Left lung (tissue), 10 donors: Measurements from ENCODE around the gene RASAL2. TPM values are rescaled to one million over a fixed set of nuclear protein-coding genes. Genes with fewer than 3 reads are reported as not detected.
"Not testable (repeated sequence)": the region's sequence is repeated elsewhere in the genome, so short reads cannot be mapped to it uniquely, and the experiment has no call there.

ENCODE experiments used
- ATAC-seq: fragments of 200-7000 bp; cut with Tn5 transposase; one replicate; pipeline ENCODE4 v1.9.1; 2020; ENCODE audit warnings: moderate library complexity
- DNase-seq, 4 donors: peaks; one replicate each; pipeline ENCODE4 v3.0.0-alpha.2; 2013 to 2020
- H3K27ac ChIP-seq, 2 donors: fragments of 200-600 bp; sonication (generic) in 1 of 2; one replicate each; pipeline versions ENCODE4 v1.5.0 to v1.8.0; 2020 to 2021
- H3K27me3 ChIP-seq, 2 donors: fragments of 200-600 bp; sonication (generic) in 1 of 2; one replicate each; pipeline versions ENCODE4 v1.5.0 to v1.8.0; 2020 to 2021
- H3K36me3 ChIP-seq, 2 donors: fragments of 200-600 bp; sonication (generic) in 1 of 2; one replicate each; pipeline versions ENCODE4 v1.5.0 to v1.8.0; 2020 to 2021
- H3K4me1 ChIP-seq, 2 donors: fragments of 200-600 bp; one replicate each; pipeline ENCODE4 v1.8.0; 2021
- H3K4me3 ChIP-seq, 2 donors: fragments of 200-600 bp; sonication (generic) in 1 of 2; one replicate each; pipeline versions ENCODE4 v1.5.0 to v1.8.0; 2020 to 2021; ENCODE audit warnings: mild to moderate bottlenecking in 1 of 2
- H3K9me3 ChIP-seq, 2 donors: fragments of 200-600 bp; sonication (generic) in 1 of 2; one replicate each; pipeline versions ENCODE4 v1.5.0 to v1.8.0; 2020 to 2021
- intact Hi-C, 2 donors: fragments of 100-400 bp; cut with DNase I; formaldehyde crosslinking; loops; one replicate each; pipeline versions ENCODE4 v1.11.2 to v1.14.2; 2022
- polyA plus RNA-seq, 6 donors: library from polyadenylated mRNA; unstranded; fragments of 120-200 nt; gene quantifications; one replicate each; pipeline ENCODE4 v1.2.1, GENCODE V29; 2013; ENCODE audit not compliant: insufficient read length in 6 of 6
- total RNA-seq, 2 donors: library from RNA; stranded (reverse); fragmentation: NEBNext Ultra II Directional; extraction: Animal tissue kit (Norgen Biotek cat#: 25700); gene quantifications; one replicate each; pipeline ENCODE4 v1.2.1, GENCODE V29; 2021
- TF ChIP-seq, protein P1 (sequence below), 2 donors: fragments of 200-600 bp; sonication (generic) in 1 of 2; IDR thresholded peaks; one replicate each; pipeline versions ENCODE4 v1.5.0 to v1.8.0; 2021; ENCODE audit warnings: antibody characterized with exemption in 2 of 2
- donor health status: DM: no; HTN: yes; CAD: no.
- donor health status: DM: no; HTN: no; CAD: no.

RASAL2 gene
- total and polyA plus RNA-seq, 8 donors, result 26.4 to 35.6 (median 29.5) TPM

DNA sequence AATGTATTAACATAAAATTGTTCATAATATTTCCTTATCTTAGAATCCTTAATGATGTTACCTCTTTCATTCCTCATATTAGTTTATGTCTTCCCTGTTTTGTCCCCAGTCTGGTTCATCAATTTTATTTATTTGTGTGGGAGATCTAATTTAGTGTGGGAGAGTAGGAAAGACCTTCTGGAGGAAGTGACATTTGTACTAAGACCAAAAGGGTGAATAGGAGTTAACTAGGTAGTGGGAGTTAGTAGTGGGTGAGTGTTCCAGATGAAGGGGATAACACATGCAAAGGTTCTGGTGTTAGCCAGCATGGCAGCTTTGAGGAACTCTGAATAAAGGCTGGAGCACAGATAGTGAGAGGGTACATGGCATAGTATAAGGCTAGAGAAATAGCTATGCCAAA, 21.4 kb downstream of the RASAL2 start:
- intact Hi-C loops, result no loop called here
- no peak for DNase-seq
- Histone ChIP-seq H3K4me1 (peaks cover 0 to 6% of the 10 kb centered on the region in 2 donors), H3K27me3 (no peaks in the 10 kb centered on the region), H3K4me3 (no peak overlapping the region), H3K36me3 (no peaks in the 10 kb centered on the region), H3K9me3 (no peaks in the 10 kb centered on the region), H3K27ac (no peak overlapping the region)
- ATAC-seq, result no peak
- TF ChIP-seq, protein P1, sequence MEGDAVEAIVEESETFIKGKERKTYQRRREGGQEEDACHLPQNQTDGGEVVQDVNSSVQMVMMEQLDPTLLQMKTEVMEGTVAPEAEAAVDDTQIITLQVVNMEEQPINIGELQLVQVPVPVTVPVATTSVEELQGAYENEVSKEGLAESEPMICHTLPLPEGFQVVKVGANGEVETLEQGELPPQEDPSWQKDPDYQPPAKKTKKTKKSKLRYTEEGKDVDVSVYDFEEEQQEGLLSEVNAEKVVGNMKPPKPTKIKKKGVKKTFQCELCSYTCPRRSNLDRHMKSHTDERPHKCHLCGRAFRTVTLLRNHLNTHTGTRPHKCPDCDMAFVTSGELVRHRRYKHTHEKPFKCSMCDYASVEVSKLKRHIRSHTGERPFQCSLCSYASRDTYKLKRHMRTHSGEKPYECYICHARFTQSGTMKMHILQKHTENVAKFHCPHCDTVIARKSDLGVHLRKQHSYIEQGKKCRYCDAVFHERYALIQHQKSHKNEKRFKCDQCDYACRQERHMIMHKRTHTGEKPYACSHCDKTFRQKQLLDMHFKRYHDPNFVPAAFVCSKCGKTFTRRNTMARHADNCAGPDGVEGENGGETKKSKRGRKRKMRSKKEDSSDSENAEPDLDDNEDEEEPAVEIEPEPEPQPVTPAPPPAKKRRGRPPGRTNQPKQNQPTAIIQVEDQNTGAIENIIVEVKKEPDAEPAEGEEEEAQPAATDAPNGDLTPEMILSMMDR (IDR thresholded peaks at IDR 0.05), result no peak

GRCh38 chr1:178118524-178118923, 24.6 kb downstream of the RASAL2 start:
- Histone ChIP-seq H3K27ac (no peak overlapping the region), H3K27me3 (no peaks in the 10 kb centered on the region), H3K4me1 (peaks cover 5 to 13% of the 10 kb centered on the region in 2 donors), H3K9me3 (no peaks in the 10 kb centered on the region), H3K36me3 (no peaks in the 10 kb centered on the region), H3K4me3 (no peak overlapping the region)
- ATAC-seq (no peak), DNase-seq (no peak)
- intact Hi-C loops, result no loop called here
- TF ChIP-seq, protein P1 (IDR thresholded peaks at IDR 0.05), result no peak

DNA sequence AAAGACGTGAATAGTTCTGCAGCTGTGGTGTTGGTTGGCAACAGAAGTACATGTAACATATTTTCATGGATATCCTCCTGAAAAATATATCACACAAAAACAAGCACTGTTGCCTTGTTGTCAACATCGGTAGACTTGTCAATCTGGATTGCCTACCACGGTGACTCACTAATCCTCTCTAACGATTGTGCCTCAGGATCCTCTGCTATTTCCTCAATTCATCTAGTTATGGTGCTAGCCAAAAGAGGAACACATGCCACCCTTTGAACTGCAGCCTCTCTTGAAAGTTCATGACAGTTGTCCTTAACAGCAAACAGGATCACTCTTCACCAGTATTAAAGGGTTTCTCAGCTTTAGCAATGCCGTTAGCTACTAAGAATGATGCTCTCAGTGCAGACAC, 25.7 kb downstream of the RASAL2 start:
- Histone ChIP-seq H3K36me3 (no peaks in the 10 kb centered on the region), H3K27ac (no peak overlapping the region), H3K4me1 (peaks cover 5 to 13% of the 10 kb centered on the region in 2 donors), H3K9me3 (no peaks in the 10 kb centered on the region), H3K4me3 (no peak overlapping the region), H3K27me3 (no peaks in the 10 kb centered on the region)
- TF ChIP-seq, protein P1 (IDR thresholded peaks at IDR 0.05), result no peak
- intact Hi-C loops, result no loop called here
- ATAC-seq, result peak; percentile 50
- DNase-seq, result no peak

DNA sequence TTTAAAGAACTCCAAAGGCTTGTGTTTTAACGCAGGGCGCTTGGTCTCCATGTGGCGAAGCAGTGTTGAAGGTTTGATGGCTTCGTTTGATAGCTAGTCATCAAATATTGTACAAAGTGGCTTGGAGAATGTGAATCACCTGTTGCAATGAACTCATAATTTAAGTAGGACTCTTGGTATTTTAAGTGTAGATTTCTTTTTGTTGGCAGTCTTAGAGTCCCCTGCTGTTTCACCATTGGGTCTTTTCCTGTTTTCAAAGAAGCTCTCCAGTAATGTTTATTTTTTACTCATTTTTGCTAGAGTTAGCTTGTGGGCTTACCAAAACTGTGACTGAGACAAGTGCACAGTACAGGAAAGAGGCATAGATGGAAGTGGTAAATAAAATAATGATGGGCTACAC, 26.2 kb downstream of the RASAL2 start:
- intact Hi-C loops, result no loop called here
- no peaks in the 10 kb centered on the region for H3K27me3 ChIP-seq
- TF ChIP-seq, protein P1 (IDR thresholded peaks at IDR 0.05), result no peak

DNA sequence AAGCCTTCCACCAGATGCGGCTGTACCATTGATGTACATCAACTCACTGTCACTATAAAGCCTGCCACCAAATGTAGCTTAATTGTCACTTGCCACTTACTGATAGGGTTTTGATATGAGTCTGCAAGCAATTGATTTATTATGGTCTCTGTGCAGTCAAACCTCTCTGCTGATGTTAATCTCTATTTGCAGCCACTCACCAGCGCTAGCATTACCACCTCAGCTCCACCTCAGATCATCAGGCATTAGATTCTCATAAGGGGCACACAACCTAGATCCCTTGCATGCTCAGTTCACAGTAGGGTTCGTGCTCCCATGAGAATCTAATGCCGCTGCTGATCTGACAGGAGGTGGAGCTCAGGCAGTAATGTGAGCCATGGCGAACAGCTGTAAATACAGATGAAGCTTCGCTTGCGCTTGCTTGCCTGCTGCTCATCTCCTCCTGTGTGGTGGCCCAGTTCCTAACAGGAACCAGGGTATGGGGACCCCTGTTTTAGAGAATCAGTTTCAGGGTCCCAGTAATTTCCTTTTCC, 26.7 kb downstream of the RASAL2 start:
- H3K4me3 ChIP-seq, ATAC-seq, H3K36me3 ChIP-seq, H3K27me3 ChIP-seq, H3K27ac ChIP-seq, H3K9me3 ChIP-seq, DNase-seq, intact Hi-C loops: not testable (repeated sequence)
- H3K4me1 ChIP-seq, result peaks cover 5 to 19% of the 10 kb centered on the region in 2 donors

More for the DNA sequence above, 26.2 kb downstream of the RASAL2 start:
- no peaks in the 10 kb centered on the region for H3K36me3 ChIP-seq
- H3K4me3 ChIP-seq, result no peak overlapping the region
- ATAC-seq, result peak; percentile 52
- no peaks in the 10 kb centered on the region for H3K9me3 ChIP-seq
- H3K4me1 ChIP-seq, result peaks cover 5 to 14% of the 10 kb centered on the region in 2 donors
- H3K27ac ChIP-seq, result no peak overlapping the region
- no peak for DNase-seq

- Histone ChIP-seq H3K9me3 (no peaks in the 10 kb centered on the region), H3K36me3 (no peaks in the 10 kb centered on the region), H3K27me3 (no peaks in the 10 kb centered on the region), H3K4me1 (peaks cover 5 to 27% of the 10 kb centered on the region in 2 donors), H3K4me3 (no peak overlapping the region), H3K27ac (no peak overlapping the region)
- TF ChIP-seq, protein P1 (IDR thresholded peaks at IDR 0.05), result no peak
- ATAC-seq (no peak), DNase-seq (no peak)
- intact Hi-C loops, result no loop called here
These were observed 28.0 kb downstream of the RASAL2 start for GRCh38 chr1:178121883-178122282.
